Measurements from ENCODE around the gene RNU2-1.
"Not testable (repeated sequence)": the region's sequence is repeated elsewhere in the genome, so short reads cannot be mapped to it uniquely, and the experiment has no call there.

Gene RNU2-1

GRCh38 chr17:43233877-43234276 is at the start of gene RNU2-1:
TSS of gene RNU2-1 (minus strand) at chr17:43233977.
- DNase-seq (ENCODE audit: low spot score), result not testable (repeated sequence)

GRCh38 chr17:43272914-43273313 is 39.1 kb upstream of the RNU2-1 start:
- DNase-seq (ENCODE audit: low spot score), result not testable (repeated sequence)

- DNase-seq (ENCODE audit: low spot score), result not testable (repeated sequence)
Observed at GRCh38 chr17:43272483-43272882, 38.7 kb upstream of the RNU2-1 start.

- not testable (repeated sequence) for DNase-seq (ENCODE audit: low spot score)
Observed at GRCh38 chr17:43270552-43271504, 37.1 kb upstream of the RNU2-1 start.

GRCh38 chr17:43246456-43246855 is 12.7 kb upstream of the RNU2-1 start:
- not testable (repeated sequence) for DNase-seq (ENCODE audit: low spot score)

GRCh38 chr17:43240596-43241352 is 7.0 kb upstream of the RNU2-1 start:
- not testable (repeated sequence) for DNase-seq (ENCODE audit: low spot score)

GRCh38 chr17:43239597-43239996 is 5.8 kb upstream of the RNU2-1 start:
- not testable (repeated sequence) for DNase-seq (ENCODE audit: low spot score)

GRCh38 chr17:43233263-43233662 is 514 bp downstream of the RNU2-1 start:
- DNase-seq (ENCODE audit: low spot score), result not testable (repeated sequence)

GRCh38 chr17:43232021-43232699 is 1.6 kb downstream of the RNU2-1 start:
- not testable (repeated sequence) for DNase-seq (ENCODE audit: low spot score)

GRCh38 chr17:43231205-43232020 is 2.4 kb downstream of the RNU2-1 start:
- not testable (repeated sequence) for DNase-seq (ENCODE audit: low spot score)

GRCh38 chr17:43228020-43228782 is 5.6 kb downstream of the RNU2-1 start, which contains the start of gene CCDC200:
TSS of gene CCDC200 (minus strand) at chr17:43228623. CDS start at chr17:43228554, 69 bp downstream.
- DNase-seq (ENCODE audit: low spot score), result not testable (repeated sequence)

GRCh38 chr17:43226393-43226792 is 7.4 kb downstream of the RNU2-1 start:
- no peak for DNase-seq (ENCODE audit: low spot score)

- no peak for DNase-seq (ENCODE audit: low spot score)
Observed at GRCh38 chr17:43224146-43224705, 9.6 kb downstream of the RNU2-1 start.

- no peak for DNase-seq (ENCODE audit: low spot score)
Observed at GRCh38 chr17:43220511-43221125, 13.2 kb downstream of the RNU2-1 start.

- no peak for DNase-seq (ENCODE audit: low spot score)
Observed at GRCh38 chr17:43219746-43220380, 13.9 kb downstream of the RNU2-1 start.

GRCh38 chr17:43219001-43219400 is 14.8 kb downstream of the RNU2-1 start:
- no peak for DNase-seq (ENCODE audit: low spot score)

GRCh38 chr17:43217614-43218087 is 16.1 kb downstream of the RNU2-1 start:
- DNase-seq (ENCODE audit: low spot score), result no peak

- no peak for DNase-seq (ENCODE audit: low spot score)
Observed at GRCh38 chr17:43216762-43217613, 16.8 kb downstream of the RNU2-1 start.

Data from iPS-NIHi11 (cell line).